ENCODE results near the gene GLTP.
A peak's percentile ranks its signal among the peaks of the same experiment; 100 is the strongest.

GLTP gene

DNA sequence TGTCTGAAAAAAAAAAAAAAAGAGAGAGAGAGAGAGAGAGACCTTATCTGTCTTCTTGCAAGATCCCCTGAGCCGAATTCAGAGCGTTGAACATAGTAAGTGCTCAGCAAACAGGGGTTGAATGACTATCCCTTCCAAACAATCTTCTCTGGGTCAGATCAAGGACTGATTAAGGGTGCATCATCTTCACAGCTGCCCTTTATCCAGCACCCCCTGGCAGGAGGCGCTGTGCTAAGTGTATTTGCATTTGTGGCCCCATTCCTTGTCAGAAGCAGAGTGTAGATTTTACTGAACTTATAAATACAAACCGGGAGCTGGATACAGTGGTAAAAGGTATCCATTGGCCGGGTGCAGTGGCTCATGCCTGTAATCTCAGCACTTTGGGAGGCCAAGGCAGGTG is 38.3 kb downstream of the GLTP start:
- no peak for DNase-seq (ENCODE audit: low spot score)

DNA sequence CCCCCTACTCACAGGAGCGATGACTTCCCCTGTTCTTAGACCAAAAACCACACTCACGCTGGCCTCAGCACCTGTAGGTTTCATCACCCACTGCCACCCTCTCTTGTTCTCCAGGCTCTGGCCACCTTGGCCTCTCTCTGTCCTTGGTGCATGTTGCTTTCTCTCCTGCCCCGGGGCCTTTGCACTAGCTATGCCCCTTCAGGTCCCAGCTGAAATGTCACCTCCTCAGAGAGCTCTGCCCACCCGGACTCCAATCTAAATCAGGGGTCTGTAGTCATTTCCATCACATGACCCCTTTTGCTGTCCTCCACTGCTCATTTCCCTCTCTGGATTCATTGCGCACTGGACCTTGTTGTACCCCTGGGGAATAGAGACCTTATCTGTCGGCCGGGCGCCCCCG is 39.0 kb downstream of the GLTP start:
- no peak for DNase-seq (ENCODE audit: low spot score)

DNA sequence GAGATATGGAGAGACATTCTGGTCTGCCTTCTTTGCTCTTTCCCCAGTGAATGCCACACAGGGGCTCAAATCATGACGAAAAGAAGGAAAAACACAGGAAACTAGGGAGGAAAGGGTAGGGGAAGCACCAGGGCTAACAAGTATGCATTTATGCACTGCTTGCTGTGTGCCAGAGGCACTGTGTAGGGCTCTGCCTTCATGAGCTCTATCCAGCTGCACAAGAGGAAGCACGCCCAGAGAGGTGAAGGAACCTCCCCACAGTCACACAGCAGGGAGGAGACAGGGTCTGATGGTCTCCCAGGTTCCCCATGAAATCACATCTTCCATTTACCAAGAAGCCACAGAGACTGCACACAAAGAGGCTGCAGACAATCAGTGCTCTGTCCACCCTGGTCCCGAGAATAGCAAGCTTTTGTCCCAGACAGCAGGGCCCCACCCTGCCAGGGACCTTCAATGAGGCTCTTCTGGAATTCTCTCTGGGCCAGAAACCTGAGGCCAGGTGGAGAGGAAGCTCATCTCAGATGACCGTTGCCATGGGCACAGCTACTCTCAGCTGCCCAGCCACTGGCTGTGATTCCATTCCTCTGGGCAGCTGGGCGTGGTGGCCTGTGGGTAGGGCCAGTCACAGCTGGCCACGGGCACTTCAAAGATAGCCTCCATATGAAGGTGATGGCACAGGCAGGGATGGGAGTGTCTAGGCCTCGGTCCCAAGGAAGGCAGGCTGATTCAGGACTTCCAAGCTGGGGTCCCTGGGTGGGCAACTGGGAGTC is 39.9 kb downstream of the GLTP start:
- DNase-seq (ENCODE audit: low spot score) = peak; percentile 71

DNA sequence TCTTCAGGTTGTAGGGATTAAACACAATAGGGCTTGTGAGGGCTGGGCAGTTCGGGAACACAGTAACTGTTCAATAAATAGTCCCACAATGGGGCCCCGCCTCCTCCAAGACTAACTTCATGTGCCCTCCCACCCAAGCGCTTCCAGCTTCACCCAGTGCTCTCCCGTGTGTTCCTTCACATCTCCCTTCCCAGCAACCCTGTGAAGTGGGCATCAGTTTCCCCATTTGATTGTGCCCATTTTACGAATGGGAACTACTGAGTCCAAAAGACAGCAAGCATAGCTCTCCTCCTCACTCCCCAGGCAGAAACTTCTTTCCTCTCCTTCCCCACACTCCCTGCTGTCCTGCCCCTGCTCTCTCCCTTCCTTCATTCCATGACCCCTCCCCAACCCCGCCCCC is 40.9 kb downstream of the GLTP start:
- no peak for DNase-seq (ENCODE audit: low spot score)

DNA sequence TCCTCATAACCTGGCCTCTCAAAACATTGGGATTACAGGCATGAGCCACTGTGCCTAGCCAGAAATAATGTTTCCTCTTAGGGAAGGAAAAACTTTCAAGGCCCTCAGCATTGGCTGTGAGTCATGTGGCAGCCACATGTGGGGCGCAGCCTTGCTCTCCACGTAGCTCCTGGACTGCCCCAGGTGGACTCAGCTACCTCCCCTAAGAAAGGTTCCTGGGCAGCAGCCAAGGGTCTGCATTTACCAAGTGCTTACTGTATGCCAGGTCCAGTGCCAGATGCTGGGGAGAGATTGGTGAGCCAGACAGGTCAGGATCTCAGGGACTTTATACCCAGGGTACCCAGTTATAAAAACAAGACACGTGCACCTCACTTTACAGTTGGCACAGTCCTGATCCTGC is 43.4 kb downstream of the GLTP start:
- no peak for DNase-seq (ENCODE audit: low spot score)

DNA sequence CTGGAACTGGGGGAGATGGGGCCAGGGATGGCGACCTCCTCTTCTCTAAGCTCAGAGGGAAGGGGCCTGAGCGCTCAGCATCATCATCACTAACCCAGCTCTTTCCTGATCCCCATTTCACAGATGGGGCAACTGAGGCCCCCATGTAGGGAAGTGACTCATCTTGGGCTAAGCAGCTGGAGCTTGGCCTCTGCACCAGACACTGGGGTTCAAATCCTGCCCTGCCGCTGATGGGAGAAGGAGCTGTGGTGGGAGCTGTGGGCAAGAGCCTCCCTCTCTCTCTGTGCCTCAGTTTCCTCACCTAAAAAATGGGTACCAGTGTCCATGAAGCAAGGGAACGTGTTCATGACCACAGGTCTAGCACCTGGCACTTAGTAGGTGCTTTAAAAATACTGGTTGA is 44.5 kb downstream of the GLTP start:
- no peak for DNase-seq (ENCODE audit: low spot score)

DNA sequence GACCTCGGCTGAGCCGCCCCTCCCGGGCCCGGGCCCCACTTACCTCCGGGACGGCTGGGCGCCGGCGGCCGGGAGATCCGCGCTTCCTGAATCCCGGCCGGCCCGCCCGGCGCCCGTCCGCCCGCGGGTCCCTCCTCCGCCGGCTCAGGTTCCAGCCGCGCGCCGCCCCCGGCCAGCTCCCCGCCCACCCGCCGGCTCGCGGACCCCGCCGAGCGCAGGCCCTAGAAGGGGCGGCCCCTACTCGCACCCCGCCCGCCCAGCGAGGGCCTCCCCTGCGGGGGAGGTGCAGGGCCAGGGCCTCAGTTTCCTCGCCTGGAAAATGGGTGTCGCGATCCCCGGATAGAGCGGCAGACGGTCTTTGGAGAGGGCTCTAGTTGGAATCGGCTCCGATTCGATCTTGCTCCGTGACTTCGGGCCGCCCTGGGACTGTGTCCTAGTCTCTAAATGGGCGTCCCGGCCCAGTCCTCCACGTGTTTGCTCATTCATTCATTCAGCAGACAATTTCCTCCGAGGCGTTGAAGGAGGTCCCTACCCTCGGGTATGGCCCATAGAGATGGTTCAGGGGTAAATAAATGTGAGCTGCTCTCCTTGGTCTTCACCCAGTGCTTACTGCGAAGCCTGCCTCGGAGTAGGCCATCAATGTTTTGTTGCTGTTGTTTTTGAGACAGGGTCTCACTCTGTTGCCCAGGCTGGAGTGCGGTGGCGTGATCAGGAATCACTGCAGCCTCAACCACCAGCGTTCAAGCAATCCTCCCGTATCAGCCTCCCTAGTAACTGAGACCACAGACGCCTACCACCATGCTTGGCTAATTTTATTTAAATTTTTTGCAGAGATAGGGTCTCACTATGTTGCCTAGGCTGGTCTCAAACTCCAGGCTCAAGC is 46.8 kb downstream of the GLTP start, which contains the start of gene TRPV4:
TSS of gene TRPV4 (minus strand) at position 92 of the 883 bp plus-strand sequence. CDS start 18,602 bp downstream, outside the sequence.
- peak; percentile 94 for DNase-seq (ENCODE audit: low spot score)

DNA sequence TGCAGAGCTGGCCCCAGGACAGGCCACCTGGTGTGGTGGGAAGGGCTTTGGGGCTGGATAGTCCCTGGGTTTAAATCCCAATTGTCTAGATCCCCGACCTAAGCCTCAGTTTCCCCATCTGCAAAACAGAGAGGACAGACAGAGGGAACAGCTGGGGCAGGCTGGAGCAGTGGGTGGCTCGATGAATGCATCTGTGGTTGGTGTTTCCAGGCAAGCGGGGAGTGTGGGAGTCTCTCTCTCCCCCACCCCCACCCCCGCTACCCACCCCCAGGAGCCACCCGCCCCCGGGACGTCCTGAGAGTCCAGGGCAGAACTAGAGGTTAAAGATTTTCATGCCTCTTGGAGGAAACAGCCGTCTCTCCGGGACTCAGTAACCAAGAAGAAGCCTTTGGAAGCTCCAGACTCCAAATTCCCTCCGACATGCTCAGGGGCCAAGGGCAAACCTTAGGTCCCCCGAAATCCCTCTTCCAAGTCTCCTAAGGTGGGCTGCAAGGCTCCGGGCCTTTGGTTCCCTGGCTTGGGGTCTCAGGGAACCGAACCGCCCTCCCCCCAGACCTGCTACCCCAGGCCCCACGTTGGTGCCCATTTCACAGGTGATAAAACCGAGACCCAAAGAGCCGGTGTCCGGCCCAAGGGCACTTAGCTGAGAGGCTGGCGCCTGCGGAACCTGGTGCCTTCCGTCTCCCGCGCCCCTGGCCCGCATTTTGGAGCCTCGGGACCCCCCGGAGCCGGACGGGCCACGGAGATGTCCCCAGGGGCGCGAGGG is 47.6 kb downstream of the GLTP start:
- no peak for DNase-seq (ENCODE audit: low spot score)

DNA sequence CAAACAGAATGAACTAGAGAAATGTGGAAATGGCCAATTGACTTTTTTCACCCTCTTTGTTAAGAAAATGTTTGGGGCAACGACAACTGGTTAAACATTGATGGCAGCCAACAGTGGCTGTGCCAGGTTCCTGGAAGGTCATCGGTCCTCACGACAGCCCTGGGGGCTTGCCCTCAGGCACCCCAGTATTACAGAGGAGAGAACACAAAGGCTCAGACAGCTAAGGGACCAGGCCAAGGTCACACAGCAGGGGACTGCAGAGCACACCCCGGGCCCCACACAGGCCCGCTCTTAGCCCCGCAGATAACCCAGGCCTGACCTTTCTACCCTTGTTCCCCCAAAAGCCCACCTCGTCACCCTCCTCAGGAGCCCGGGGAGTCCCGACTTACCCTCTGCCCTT is 48.4 kb downstream of the GLTP start:
- DNase-seq (ENCODE audit: low spot score) = no peak

DNA sequence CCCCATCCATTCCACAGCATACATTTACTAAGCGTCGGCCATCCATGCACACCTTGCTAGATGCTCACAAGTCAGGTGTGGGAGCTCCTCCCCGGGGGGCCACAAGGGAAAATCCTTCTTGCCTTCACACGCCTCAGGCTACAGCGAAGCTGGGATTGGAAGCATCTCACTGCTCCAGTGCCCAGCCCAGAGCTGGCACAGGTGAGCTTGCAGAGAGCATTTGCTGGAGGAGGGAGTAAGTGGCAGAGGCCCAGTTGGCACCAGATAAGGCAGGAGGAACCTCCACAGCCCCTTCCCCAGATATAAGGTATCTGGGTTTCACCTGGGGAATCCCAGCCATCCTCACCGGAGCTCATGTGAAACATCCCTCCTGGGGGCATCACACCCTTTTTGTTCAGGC is 49.0 kb downstream of the GLTP start:
- DNase-seq (ENCODE audit: low spot score) = no peak

DNA sequence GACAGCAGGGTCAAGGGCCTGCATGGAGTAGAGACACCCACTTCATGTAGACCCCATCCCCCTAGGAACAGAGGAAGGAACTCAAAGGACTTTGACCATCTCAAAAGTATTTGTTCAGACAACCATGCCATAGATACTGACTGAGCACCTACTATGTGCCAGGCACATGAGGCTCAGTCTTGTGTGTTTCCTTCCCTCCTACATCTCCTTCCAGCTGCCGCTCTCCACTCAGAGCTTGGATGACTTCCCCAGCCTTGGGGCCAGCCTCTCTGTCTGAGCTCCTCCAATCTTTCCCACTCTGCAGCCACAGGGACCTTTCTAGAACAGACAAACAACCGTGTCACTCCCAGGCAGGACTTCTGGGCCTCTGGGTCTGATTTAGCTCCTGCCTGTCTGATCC is 49.6 kb downstream of the GLTP start:
- no peak for DNase-seq (ENCODE audit: low spot score)

DNA sequence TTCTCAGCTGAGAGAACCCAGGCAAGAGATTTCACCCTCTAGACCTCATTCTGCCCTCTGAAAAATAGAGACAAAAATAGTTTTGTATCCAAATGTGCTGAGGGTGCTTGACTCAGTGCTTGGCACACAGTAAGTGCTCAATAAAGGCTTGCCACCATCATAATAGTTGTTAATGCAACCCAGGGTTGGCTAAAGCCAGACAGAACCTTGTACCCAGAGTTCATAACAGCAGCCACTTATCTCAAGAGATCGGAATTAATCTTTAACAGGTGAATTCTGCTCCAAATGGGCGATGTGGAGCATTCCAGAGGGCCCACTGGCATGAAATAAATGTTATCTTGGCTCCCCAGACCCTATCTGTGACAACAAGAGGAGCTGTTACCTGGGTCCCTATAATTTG is 50.1 kb downstream of the GLTP start:
- DNase-seq (ENCODE audit: low spot score) = no peak

DNA sequence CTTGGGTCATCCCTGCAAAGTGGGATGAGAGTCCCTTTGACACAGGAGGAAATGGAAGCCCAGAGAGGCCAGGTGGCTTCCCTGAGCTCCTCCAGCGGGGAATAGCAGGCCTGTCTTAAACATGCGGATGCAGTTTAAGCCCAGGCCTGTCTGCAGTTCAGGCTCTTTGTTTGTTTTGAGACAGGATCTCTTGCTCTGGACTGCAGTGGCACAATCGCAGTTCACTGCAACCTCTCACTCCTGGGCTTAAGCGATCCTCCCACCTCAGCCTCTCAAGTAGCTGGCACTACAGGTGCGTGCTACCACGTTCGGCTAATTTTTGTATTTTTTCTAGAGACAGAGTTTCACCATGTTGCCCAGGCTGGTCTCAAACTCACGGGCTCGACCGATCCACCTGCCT is 50.7 kb downstream of the GLTP start:
- DNase-seq (ENCODE audit: low spot score) = no peak

DNA sequence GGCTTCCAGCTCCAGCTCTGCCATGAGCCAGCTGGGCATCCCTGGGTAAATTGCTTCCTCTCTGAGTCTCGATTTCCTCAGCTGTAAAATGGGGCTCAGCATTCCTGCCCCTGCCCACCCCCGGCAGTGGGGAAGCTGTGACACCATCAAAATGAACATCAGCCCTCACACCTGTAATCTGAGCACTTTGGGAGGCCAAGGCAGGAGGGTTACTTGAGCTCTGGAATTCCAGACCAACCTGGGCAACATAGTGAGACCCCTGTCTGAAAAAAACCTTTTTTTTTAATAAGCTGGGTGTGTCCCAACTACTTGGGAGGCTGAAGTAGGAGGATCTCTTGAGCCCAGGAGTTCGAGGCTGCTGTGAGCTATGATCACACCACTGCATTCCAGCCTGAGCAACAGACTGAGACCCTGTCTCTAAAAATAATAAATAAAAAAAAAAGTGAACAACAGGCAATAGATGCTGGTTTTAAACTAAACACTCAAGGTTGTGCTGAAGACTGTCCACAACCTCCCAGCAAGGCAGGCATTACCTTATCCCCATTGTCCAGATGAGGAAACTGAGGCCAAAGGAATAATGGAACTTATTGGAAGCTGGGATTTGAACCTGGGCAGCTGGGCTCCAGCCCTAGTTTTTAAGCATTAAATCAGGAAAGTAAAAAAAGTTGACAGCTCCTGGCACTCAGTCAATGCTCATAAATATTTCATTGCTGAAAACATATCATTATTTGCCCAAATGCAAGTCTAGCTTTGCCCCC is 51.4 kb downstream of the GLTP start:
- no peak for DNase-seq (ENCODE audit: low spot score)

DNA sequence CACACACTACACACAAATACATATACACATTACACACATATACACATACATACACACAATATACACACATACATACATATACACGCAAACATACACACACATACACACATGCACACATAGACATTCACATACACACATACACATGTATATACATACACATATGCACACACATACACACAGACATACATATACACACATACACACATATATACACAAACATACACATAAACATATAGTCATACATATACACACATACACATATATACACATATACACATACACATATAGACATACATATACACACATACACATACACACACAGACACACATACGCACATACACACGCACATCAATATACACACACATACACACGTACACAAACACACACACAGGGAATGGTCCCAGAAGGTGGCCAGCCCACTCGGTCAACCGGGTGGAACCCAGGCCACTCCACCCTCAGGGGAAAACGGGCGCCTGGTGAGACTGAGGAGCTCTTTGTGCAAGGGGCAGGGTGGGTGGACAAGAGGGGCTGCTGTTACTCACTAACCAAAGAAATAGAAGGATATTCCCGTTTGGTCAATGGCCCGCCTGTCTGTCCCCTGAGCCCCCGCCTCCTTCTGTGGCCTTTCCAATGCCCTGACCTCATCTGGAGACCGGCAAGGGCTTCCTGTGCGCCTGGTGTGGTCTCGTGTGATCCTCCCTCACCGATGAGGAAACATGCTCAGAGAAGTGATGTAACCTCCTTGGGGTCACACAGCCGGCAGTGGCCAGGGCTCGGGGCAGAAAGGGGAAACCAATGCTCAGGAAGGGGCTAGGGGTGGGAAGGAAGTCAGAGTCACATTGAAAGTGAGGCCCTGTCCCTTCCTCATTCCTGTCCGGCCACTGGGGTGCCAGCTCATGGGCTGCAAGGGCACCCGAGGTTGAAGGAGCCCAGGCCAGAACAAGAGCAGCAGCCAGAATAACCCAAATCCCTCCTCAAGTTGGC is 52.5 kb downstream of the GLTP start:
- no peak for DNase-seq (ENCODE audit: low spot score)

DNA sequence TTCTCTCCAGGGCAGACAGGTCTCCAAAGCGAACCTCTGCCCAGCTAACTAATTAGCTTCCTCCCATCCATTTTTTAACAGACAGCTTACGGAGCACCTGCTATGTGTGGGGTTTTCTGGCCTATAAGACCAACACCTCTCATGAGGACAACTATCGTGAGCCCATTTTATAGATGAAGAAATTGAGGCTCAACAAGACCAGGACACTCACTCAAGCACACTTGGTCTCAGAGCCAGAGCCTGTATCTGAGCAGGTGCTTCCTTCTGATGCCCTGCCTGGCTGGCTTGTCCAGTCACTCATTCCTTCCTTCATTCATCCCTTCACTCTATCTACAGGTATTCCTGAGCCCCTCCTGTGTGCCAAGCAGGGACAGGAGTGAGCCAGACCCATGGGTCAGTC is 53.3 kb downstream of the GLTP start:
- DNase-seq (ENCODE audit: low spot score) = no peak

DNA sequence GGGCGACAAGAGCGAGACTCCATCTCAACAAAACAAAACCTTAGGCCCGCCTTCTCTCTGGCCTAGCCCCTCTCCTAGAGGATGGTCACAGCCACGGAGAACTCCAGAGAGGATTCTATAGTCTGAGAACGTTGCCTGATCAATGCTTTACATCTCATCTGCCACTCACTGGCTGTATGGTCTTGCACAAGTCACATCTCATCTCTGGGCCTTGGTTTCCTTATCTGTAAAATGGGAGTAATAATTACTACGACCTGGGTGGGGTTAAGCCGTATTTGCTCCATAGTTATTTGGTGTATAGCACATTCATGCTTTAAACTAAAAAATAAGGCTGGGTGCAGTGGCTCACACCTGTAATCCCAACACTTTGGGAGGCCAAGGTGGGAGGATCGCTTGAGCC is 55.6 kb downstream of the GLTP start:
- no peak for DNase-seq (ENCODE audit: low spot score)

DNA sequence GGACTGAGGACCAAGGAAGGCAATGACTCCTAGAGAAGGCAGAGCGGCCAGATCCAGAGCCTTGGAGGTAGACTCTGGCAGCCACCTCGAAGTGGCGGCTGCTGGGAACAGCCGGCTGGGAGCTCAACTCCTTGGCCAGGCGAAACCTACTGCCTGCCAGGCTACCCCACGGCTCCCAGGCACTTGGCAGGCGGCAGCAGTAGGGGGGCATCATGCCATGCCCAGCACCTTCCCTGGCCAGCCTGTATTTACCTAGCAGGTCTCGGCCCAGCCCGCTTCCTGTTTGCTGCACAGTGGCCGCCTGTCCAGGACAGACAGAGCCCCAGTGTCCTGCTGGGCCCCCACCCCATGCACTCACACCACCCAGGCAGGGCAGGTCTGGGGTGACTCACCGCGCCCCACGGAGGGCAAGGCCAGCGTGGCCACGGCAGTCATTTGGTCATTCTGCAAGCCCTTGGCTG is 57.4 kb downstream of the GLTP start:
- DNase-seq (ENCODE audit: low spot score) = peak; percentile 57

DNA sequence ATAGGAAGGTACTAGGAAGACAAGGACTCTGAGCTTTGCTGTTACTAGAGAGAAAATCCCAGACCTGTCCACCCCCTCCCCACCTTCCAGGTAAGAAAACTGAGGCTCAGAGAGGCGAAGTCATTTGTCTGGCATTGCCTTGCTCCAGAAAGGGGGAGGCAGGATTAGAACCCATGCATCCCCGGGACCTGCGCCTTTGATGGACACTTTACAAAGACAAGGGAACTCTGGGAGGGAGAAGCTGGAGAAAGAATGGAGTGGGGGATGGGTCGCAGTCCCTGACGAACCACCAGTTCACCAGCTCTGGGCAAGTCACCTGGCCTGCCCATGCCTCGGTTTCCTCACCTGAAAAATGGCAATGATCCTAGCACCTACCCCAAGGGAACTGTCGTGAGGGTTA is 57.9 kb downstream of the GLTP start:
- DNase-seq (ENCODE audit: low spot score) = no peak

DNA sequence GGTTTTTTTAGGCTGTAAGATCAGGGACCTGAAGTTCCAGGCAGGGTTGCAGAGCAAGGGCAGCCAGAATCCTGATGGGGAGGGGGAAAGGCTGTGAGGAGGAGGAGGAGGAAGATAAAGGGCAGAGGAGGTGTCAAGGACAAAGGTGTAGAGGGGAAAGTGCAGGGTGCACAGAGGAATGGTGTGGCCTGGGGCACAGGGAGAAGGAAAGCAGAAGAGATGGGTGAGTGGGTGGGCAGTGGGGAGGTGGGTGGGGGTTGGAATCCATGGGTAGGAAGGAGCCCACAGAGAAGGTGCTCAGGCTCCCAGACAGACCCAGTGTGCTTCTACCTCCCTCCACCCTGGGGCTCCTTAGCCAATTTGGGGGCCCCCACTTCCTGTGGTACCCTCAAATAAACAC is 58.4 kb downstream of the GLTP start:
- DNase-seq (ENCODE audit: low spot score) = no peak
